SIG-M5 treated with dmso at 0.1 percent for 504 hours (cell line): ENCODE measurements around the gene TAS1R3.
"Not testable (repeated sequence)": the region's sequence is repeated elsewhere in the genome, so short reads cannot be mapped to it uniquely, and the experiment has no call there.

Source experiments
- DNase-seq: peaks from one replicate; lab custom pipeline; 2025; ENCODE audit not compliant: unreplicated experiment; lab: John Stamatoyannopoulos, UW

TAS1R3 gene

GRCh38 chr1:1365875-1366698 is 35.0 kb downstream of the TAS1R3 start:
- DNase-seq, result no peak

DNA sequence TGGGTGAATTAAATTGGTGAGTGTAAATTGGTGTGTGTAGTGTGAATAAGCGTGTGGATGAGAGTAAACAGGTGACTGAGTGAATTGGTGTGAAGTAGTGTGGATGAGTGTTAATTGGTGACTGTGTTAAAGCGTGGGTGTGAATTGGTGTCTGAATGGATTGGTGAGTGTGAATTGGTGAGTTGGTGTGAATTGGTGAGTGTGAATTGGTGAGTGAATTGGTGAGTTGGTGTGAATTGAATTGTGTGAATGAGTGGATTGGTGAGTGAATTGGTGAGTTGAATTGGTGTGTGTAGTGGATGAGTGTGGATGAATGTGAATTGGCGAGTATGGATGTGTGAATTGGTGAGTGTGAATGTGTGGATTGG is 35.6 kb downstream of the TAS1R3 start:
- no peak for DNase-seq

DNA sequence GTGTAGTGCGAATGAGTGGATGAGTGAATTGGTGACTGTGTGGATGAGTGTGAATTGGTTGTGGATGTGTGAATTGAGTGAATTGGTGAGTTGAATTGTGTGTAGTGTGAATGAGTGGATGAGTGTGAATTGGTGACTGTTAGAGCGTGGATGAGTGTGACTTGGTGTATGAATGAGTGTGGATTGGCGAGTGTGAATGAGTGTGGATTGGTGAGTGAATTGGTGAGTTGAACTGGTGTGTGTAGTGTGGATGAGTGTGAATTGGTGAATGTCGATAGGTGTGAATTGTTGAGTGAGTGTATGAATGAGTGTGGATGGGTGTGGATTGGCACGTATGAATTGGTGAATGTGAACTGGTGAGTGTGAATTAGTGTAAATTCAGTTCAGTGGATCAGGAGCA is 36.2 kb downstream of the TAS1R3 start:
- no peak for DNase-seq

GRCh38 chr1:1370094-1370493 is 39.0 kb downstream of the TAS1R3 start:
- DNase-seq, result not testable (repeated sequence)

- DNase-seq, result no peak
Measured at GRCh38 chr1:1370771-1371300, 39.8 kb downstream of the TAS1R3 start.

GRCh38 chr1:1371364-1371745 is 40.3 kb downstream of the TAS1R3 start:
- peak; percentile 80 for DNase-seq

DNA sequence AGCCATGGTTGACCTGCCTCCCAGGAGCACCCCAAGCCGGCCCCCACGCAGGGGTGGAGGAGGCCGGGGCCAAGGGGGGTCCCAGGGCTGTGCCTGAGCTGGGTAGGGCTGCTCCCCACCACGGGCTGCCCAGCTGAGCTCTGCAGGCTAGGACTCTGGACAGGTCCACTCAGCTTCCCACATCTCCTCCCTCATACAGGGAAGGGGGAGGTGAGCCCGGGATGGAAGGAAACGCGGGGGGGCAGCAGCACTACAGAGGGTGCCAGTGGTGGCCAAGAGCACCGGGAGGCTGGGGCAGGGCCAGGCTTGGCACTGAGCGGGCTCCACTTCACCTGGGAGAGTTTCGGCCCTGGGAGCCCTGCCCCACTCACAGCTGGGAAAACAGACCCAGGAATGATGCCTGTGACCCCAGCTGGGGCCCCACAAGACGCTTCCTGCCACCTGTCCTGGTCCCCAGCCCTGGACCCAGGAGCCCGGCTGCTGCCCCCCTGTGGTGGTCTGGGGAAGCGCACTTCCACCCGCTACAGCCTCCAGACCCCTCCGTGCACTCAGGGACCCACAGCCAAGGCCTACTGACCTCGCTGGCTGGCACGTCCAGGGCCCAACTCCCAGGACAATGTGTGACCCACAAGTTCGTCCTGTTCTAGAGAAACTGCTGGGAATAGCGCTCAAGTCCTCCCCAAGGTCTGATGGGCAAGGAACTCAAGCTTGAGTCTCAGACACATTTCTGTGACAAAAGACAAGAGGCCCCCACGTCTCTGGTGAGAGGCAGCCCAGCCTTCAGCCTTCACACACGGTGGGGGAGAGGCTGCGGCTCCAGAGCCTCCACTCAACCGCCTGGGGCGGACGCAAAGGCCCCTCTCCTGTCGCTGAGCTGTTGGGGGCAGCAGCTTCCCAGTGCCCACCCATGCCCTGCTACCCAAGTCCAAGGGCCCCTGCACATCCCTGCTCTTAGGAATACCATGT is 40.9 kb downstream of the TAS1R3 start:
- peak; percentile 33 for DNase-seq

- no peak for DNase-seq
Measured at GRCh38 chr1:1373051-1373814, 42.2 kb downstream of the TAS1R3 start.

DNA sequence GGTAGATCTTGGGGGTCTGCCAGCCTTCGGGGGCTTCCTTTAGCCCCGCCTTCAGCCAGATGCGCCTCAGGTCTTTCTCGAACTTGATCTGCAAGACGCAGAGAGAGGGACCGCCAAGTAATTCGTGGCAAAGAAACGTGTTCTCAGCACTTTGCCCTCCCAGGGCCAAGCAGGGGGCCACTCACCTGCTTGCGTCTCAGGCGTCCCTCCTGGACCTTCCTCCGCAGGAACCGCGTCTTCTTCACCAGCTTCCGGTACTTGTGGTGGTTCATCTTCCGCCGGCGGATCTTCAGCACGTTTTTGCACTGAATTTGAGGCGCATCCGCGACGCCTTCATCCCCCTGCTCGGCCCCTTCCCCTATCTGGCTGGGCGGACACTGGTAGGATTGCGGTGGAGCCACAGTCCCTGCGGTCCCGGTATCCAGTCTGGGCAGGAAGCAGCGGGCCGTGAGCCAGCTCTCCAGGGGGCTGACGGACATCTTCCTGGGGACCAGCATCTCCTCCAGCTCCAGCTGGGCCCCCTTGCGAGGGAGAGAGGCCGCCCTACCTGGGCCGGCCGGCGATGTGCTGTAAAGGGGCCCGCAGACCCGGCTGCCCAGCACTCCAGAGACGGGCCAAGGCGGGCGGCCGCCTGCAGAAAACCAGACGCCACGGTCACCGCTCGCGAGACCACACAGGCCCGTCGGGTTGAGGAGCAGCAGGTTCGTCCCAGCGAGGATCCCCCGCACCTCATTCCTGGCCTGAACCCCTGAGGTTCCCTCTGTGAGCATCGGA is 42.9 kb downstream of the TAS1R3 start:
- no peak for DNase-seq

GRCh38 chr1:1374589-1374928 is 43.5 kb downstream of the TAS1R3 start:
- DNase-seq, result no peak

GRCh38 chr1:1374929-1375662 is 44.0 kb downstream of the TAS1R3 start, which contains the start of gene AURKAIP1:
Gene AURKAIP1 (minus strand): TSS chr1:1375207. CDS start chr1:1374756, 451 bp downstream.
- DNase-seq, result peak; percentile 98

DNA sequence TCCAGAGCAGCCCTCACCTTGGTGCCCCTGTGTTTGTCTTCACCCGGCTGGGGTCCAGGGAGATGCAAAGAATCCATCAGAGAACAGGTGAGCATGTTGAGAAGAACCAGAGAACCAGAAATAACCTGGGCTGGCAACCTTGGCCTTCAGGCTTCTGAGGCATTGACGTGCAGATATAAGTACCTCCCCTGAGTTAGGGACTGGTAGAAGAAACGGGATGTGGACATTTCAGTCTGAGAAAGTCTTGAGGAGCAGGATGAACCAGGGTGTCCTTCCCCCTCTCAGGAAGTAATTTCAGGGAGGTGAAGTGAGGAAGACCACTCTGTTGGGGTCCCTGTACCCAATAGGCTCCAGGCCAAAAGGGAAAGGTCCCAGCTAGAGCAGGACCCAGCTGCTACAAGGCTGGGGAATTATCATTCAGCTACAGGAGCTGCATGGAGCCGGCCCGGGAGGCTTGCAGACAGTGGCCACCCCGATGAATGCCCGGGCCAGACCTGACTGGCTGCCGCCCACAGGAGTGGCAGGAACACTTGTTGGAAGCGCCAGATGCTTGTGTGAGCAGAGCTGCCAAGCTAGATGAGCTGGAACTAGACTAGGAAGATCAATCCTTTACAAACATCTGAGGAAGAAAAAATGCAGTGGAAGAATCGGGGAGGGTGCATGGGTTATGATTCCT is 45.6 kb downstream of the TAS1R3 start:
- no peak for DNase-seq

- DNase-seq, result no peak
Measured at GRCh38 chr1:1377540-1378205, 46.6 kb downstream of the TAS1R3 start.

DNA sequence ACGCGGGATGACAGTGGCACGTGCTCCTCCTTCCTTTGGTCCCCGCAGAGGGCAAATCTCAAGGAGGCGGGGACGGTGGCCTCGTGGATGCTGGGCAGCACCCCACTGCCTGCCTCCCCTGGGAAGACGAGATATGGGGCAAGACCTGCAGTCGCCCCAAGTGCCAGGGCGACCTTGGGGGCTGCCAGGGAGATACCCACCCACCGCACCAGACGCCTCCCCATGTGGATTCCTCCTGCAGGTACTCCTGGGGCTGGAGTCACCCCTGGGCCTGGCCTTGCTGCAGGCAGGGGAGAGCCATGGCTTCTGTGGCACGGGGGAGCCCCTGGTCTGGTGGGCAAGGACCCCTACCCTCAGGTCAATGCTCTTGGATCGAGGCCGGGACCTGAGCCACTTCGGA is 49.8 kb downstream of the TAS1R3 start:
- DNase-seq, result no peak

DNA sequence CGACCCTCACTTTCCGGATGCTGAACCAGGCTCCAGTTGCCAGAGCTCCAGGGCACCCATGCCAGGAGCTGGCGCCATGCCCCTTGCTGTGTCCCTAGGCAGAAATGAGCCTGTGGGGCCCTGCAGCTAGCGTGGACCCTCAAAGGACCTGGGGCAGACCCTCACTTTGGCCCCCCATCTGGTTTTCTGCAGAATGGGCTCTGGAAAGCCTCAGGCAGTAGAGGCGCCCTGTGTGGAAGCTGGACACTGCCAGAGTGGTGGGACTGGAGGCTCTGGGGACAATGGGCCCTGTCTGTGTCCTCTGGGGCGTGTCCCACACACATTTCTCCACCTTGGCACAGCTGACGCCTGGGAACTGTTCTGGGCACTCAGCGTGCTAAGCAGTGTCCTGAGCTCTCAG is 50.2 kb downstream of the TAS1R3 start:
- no peak for DNase-seq
